Gastrocnemius medialis (tissue), 4 donors: ENCODE results near the gene GRIFIN. TPM values are rescaled to one million over a fixed set of nuclear protein-coding genes. Genes with fewer than 3 reads are reported as not detected.

Source experiments
- ATAC-seq, 2 donors: fragments of 150-250 bp; one replicate each; pipeline ENCODE4 v1.9.1; 2016
- DNase-seq, 2 donors: peaks; one replicate each; pipeline ENCODE4 v3.0.0-alpha.2; 2019
- H3K27ac ChIP-seq, 4 donors: fragments of 200-600 bp; sonication (generic); 1 replicate in 1 of 4; 2 replicates in 3 of 4; pipeline ENCODE4 v1.5.1; 2016 to 2018; ENCODE audit warnings: mild to moderate bottlenecking in 2 of 4, moderate library complexity in 1 of 4
- H3K27me3 ChIP-seq, 3 donors: fragments of 200-600 bp; sonication (generic) in 2 of 3; 1 replicate in 1 of 3; 2 replicates in 2 of 3; pipeline versions ENCODE4 v1.5.1 to v1.6.0; 2016 to 2019; ENCODE audit warnings: mild to moderate bottlenecking in 1 of 3, moderate library complexity in 1 of 3
- H3K36me3 ChIP-seq, 2 donors: fragments of 200-600 bp; sonication (generic) in 1 of 2; one replicate each; pipeline ENCODE4 v1.5.1; 2017 to 2018
- H3K4me1 ChIP-seq, 2 donors: fragments of 200-600 bp; sonication (generic) in 1 of 2; one replicate each; pipeline ENCODE4 v1.5.1; 2016 to 2017; ENCODE audit warnings: mild to moderate bottlenecking in 2 of 2
- H3K4me3 ChIP-seq, 4 donors: fragments of 200-600 bp; sonication (generic) in 3 of 4; 1 replicate in 1 of 4; 2 replicates in 3 of 4; pipeline ENCODE4 v1.5.1; 2016 to 2019; ENCODE audit warnings: mild to moderate bottlenecking in 2 of 4
- H3K9me3 ChIP-seq, 3 donors: fragments of 200-600 bp; sonication (generic) in 2 of 3; 1 replicate in 1 of 3; 2 replicates in 2 of 3; pipeline ENCODE4 v1.5.1; 2016 to 2019
- CTCF ChIP-seq, 5 experiments: fragments of 450-650 bp in 3 of 5; fragments of 200-600 bp in 2 of 5; sonication (generic) in 2 of 5; IDR thresholded peaks in 4 of 5; conservative IDR thresholded peaks in 1 of 5; 1 replicate in 4 of 5; 2 replicates in 1 of 5; pipeline ENCODE4 v1.5.1; 2016 to 2019; ENCODE audit warnings: antibody characterized with exemption in 5 of 5, mild to moderate bottlenecking in 3 of 5, moderate library complexity in 3 of 5
- POLR2A ChIP-seq, 2 donors: fragments of 450-650 bp; IDR thresholded peaks; one replicate each; pipeline ENCODE4 v1.6.1; 2017; ENCODE audit warnings: antibody characterized with exemption in 2 of 2, mild to moderate bottlenecking in 2 of 2, moderate library complexity in 2 of 2
- in situ Hi-C, 4 donors: fragments of 200-750 bp; cut with MboI; loops; one replicate each; pipeline versions ENCODE4 v1.15.0 to v1.8.0; 2017; ENCODE audit warnings: low sequenced_read_pairs in 4 of 4
- intact Hi-C: fragments of 100-400 bp; cut with DNase I; formaldehyde crosslinking; loops from one replicate; pipeline ENCODE4 v1.15.1; 2023; ENCODE audit warnings: low total_unique reads
- total RNA-seq, 4 donors: library from RNA; depleted of rRNA; stranded (reverse); fragments of >200 nt; gene quantifications; one replicate each; pipeline versions ENCODE4 v1.1.0 to v1.2.3, GENCODE V29; 2016

GRIFIN gene
- total RNA-seq, 4 donors from 2014 or later = not detected

GRCh38 chr7:2441430-2442058 lies 34.7 kb downstream of the GRIFIN start:
- intact Hi-C loops (no loop called here), in situ Hi-C loops (no loop called here)
- TF ChIP-seq CTCF (IDR thresholded peaks at IDR 0.05 in 4 of 5, conservative IDR thresholded peaks at IDR 0.05 in 1 of 5) (no peak), POLR2A (IDR thresholded peaks at IDR 0.05) (no peak)

GRCh38 chr7:2440608-2441245 lies 35.5 kb downstream of the GRIFIN start:
- DNase-seq (no peak), ATAC-seq (no peak)
- TF ChIP-seq CTCF (IDR thresholded peaks at IDR 0.05 in 4 of 5, conservative IDR thresholded peaks at IDR 0.05 in 1 of 5) (no peak), POLR2A (IDR thresholded peaks at IDR 0.05) (no peak)
- Histone ChIP-seq H3K36me3 (no peaks in the 10 kb centered on the region), H3K27me3 (no peaks in the 10 kb centered on the region), H3K9me3 (no peaks in the 10 kb centered on the region), H3K4me3 (no peak overlapping the region), H3K27ac (no peak overlapping the region), H3K4me1 (peaks cover 0 to 7% of the 10 kb centered on the region in 2 donors)
- intact Hi-C loops = no loop called here
- in situ Hi-C loops = no loop called here

More at GRCh38 chr7:2441430-2442058, 34.7 kb downstream of the GRIFIN start:
- Histone ChIP-seq H3K27me3 (no peaks in the 10 kb centered on the region), H3K4me1 (peaks cover 0 to 7% of the 10 kb centered on the region in 2 donors), H3K4me3 (no peak overlapping the region), H3K27ac (no peak overlapping the region), H3K36me3 (no peaks in the 10 kb centered on the region), H3K9me3 (no peaks in the 10 kb centered on the region)
- DNase-seq (no peak), ATAC-seq (no peak)

- Histone ChIP-seq H3K36me3 (peaks cover 0 to 3% of the 10 kb centered on the region in 2 donors), H3K27ac (no peak overlapping the region), H3K4me3 (no peak overlapping the region), H3K9me3 (no peaks in the 10 kb centered on the region), H3K27me3 (no peaks in the 10 kb centered on the region), H3K4me1 (peaks cover 0 to 7% of the 10 kb centered on the region in 2 donors)
- no peak for TF ChIP-seq CTCF (IDR thresholded peaks at IDR 0.05 in 4 of 5, conservative IDR thresholded peaks at IDR 0.05 in 1 of 5)
- no peak for ATAC-seq
- in situ Hi-C loops = no loop called here
- DNase-seq = no peak
- intact Hi-C loops = no loop called here
These were observed 37.4 kb downstream of the GRIFIN start for GRCh38 chr7:2438775-2439174.

GRCh38 chr7:2438186-2438585 lies 38.0 kb downstream of the GRIFIN start:
- Histone ChIP-seq H3K4me3 (no peak overlapping the region), H3K36me3 (peaks cover 0 to 8% of the 10 kb centered on the region in 2 donors), H3K27ac (no peak overlapping the region), H3K9me3 (no peaks in the 10 kb centered on the region), H3K4me1 (peaks cover 0 to 7% of the 10 kb centered on the region in 2 donors), H3K27me3 (no peaks in the 10 kb centered on the region)
- peak in 1 of 2 donors; percentile 42 for DNase-seq
- TF ChIP-seq CTCF (IDR thresholded peaks at IDR 0.05 in 4 of 5, conservative IDR thresholded peaks at IDR 0.05 in 1 of 5) (no peak), POLR2A (IDR thresholded peaks at IDR 0.05) (no peak)
- in situ Hi-C loops = no loop called here
- intact Hi-C loops = no loop called here
- ATAC-seq = peak; percentile 38 to 72
